ENCODE data around the gene CALD1. TPM values are rescaled to one million over a fixed set of nuclear protein-coding genes. Genes with fewer than 3 reads are reported as not detected.
A peak's percentile ranks its signal among the peaks of the same experiment; 100 is the strongest.

The CALD1 gene
- total and polyA plus RNA-seq, 2 experiments from 2014 or later: 132 to 842 TPM

DNA sequence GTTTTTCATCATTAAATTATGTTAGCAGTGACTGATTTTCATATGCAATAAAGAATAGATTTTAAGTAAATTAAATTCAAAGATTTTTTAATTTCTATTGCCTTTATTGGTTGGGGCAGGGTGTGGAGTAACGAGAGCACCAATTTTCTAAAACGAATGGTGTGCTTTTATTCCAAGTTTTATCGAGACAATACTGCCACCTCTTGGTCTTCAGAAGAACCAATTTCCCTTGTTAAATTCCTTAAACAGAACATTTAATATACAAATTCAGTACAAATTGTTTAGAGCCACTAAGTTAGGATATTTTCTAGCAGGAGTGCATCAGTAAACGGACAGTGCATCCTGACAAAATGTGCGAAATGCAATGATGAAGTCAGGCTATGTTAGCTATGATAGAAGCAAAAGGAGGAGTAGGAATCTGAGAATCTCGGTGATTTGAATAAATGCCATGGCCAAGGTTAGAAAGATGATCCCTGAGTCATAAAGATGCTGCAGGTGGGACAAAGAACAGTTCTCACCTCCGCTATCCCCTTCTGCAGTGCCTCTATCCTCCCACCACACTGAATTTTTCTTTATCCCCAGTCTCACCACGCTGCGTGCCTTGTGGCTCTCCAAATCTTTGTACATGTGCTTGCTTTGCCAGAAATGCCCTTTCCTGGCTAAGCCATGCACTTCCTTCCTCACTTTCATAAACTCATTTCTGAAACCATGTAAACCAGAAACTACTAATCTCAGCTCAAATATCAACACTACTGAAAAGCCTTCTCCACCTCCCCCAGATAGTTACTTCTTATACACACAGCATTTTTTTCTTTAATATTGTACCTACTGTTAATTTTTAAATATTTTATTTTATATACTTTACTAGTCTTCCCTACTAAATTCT, 175.0 kb downstream of the CALD1 start:
- Histone ChIP-seq H3K4me3 (no peak overlapping the region), H2AFZ (no peak overlapping the region), H3K4me1 (ENCODE audit: insufficient read depth) (no peaks in the 10 kb centered on the region), H3K27me3 (ENCODE audit: insufficient read depth) (no peaks in the 10 kb centered on the region), H3K4me2 (no peak overlapping the region), H3K36me3 (ENCODE audit: insufficient read depth) (peaks cover 41% of the 10 kb centered on the region), H3K79me2 (replicated peaks; ENCODE audit: insufficient read depth) (no peaks in the 10 kb centered on the region), H3F3A (replicated peaks; ENCODE audit: low read depth) (no peaks in the 10 kb centered on the region), H3K9me2 (ENCODE audit: insufficient read depth) (no peaks in the 10 kb centered on the region), H3K27ac (ENCODE audit: low read depth) (no peak overlapping the region), H4K20me1 (replicated peaks; ENCODE audit: insufficient read depth) (no peaks in the 10 kb centered on the region)
- H3K36me3 Mint-ChIP-seq (ENCODE audit: low read depth): peaks cover 62% of the 10 kb centered on the region
- DNase-seq (ENCODE audit: low spot score) (peak; percentile 65), ATAC-seq (no peak)
- H3K27ac Mint-ChIP-seq: no peak overlapping the region
- TF ChIP-seq, protein P1, sequence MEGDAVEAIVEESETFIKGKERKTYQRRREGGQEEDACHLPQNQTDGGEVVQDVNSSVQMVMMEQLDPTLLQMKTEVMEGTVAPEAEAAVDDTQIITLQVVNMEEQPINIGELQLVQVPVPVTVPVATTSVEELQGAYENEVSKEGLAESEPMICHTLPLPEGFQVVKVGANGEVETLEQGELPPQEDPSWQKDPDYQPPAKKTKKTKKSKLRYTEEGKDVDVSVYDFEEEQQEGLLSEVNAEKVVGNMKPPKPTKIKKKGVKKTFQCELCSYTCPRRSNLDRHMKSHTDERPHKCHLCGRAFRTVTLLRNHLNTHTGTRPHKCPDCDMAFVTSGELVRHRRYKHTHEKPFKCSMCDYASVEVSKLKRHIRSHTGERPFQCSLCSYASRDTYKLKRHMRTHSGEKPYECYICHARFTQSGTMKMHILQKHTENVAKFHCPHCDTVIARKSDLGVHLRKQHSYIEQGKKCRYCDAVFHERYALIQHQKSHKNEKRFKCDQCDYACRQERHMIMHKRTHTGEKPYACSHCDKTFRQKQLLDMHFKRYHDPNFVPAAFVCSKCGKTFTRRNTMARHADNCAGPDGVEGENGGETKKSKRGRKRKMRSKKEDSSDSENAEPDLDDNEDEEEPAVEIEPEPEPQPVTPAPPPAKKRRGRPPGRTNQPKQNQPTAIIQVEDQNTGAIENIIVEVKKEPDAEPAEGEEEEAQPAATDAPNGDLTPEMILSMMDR (conservative IDR thresholded peaks at IDR 0.05; ENCODE audit: low read depth in 2 of 2): peak; percentile 58 to 77
- no peak for TF ChIP-seq CREB1 (CRISPR knock-in tag; IDR thresholded peaks at IDR 0.05; ENCODE audit: low read depth)
- TF ChIP-seq ZNF114 (CRISPR knock-in tag; IDR thresholded peaks at IDR 0.05): no peak
- TF ChIP-seq EZH2 (IDR thresholded peaks at IDR 0.05; ENCODE audit: low read depth, unreplicated experiment): no peak
- TF ChIP-seq, protein P2, sequence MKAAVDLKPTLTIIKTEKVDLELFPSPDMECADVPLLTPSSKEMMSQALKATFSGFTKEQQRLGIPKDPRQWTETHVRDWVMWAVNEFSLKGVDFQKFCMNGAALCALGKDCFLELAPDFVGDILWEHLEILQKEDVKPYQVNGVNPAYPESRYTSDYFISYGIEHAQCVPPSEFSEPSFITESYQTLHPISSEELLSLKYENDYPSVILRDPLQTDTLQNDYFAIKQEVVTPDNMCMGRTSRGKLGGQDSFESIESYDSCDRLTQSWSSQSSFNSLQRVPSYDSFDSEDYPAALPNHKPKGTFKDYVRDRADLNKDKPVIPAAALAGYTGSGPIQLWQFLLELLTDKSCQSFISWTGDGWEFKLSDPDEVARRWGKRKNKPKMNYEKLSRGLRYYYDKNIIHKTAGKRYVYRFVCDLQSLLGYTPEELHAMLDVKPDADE (IDR thresholded peaks at IDR 0.05): no peak
- no peak overlapping the region for H3K4me3 Mint-ChIP-seq
- no peaks in the 10 kb centered on the region for H3K9me3 Mint-ChIP-seq
- no peaks in the 10 kb centered on the region for H3K4me1 Mint-ChIP-seq
- H3K27me3 Mint-ChIP-seq (ENCODE audit: insufficient read depth, low read depth, poor library complexity): peaks cover 3% of the 10 kb centered on the region

DNA sequence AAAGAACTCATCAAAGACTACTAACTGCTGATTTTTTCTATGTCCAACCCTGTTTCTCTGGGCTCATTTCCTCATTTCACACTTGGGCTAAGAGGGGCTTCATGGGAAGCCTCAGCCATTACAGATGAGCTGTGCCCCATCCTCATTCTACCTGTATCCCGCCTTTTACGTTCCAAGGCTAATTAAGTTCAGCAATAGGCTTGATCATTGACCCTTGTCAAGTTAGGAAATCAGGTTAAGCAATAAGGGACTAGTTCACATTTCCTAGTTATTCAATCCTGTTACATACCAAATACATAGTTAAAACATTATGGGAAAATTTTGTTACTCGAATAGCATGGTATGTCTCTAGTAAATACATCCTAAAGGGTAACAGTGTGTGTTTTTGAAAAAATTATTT, 177.6 kb downstream of the CALD1 start:
- DNase-seq (ENCODE audit: low spot score): no peak
- no peak for ATAC-seq
- Histone ChIP-seq H3K27ac (ENCODE audit: low read depth) (no peak overlapping the region), H3K79me2 (replicated peaks; ENCODE audit: insufficient read depth) (no peaks in the 10 kb centered on the region), H3K4me3 (no peak overlapping the region), H3K27me3 (ENCODE audit: insufficient read depth) (no peaks in the 10 kb centered on the region), H3K4me1 (ENCODE audit: insufficient read depth) (no peaks in the 10 kb centered on the region), H3K9me2 (ENCODE audit: insufficient read depth) (no peaks in the 10 kb centered on the region), H3K36me3 (ENCODE audit: insufficient read depth) (peaks cover 27% of the 10 kb centered on the region), H4K20me1 (replicated peaks; ENCODE audit: insufficient read depth) (no peaks in the 10 kb centered on the region), H3F3A (replicated peaks; ENCODE audit: low read depth) (no peaks in the 10 kb centered on the region), H2AFZ (no peak overlapping the region), H3K4me2 (no peak overlapping the region)
- no peaks in the 10 kb centered on the region for H3K4me1 Mint-ChIP-seq
- no peak overlapping the region for H3K27ac Mint-ChIP-seq
- peaks cover 51% of the 10 kb centered on the region for H3K36me3 Mint-ChIP-seq (ENCODE audit: low read depth)
- no peak for TF ChIP-seq EZH2 (IDR thresholded peaks at IDR 0.05; ENCODE audit: low read depth, unreplicated experiment)
- TF ChIP-seq, protein P3, sequence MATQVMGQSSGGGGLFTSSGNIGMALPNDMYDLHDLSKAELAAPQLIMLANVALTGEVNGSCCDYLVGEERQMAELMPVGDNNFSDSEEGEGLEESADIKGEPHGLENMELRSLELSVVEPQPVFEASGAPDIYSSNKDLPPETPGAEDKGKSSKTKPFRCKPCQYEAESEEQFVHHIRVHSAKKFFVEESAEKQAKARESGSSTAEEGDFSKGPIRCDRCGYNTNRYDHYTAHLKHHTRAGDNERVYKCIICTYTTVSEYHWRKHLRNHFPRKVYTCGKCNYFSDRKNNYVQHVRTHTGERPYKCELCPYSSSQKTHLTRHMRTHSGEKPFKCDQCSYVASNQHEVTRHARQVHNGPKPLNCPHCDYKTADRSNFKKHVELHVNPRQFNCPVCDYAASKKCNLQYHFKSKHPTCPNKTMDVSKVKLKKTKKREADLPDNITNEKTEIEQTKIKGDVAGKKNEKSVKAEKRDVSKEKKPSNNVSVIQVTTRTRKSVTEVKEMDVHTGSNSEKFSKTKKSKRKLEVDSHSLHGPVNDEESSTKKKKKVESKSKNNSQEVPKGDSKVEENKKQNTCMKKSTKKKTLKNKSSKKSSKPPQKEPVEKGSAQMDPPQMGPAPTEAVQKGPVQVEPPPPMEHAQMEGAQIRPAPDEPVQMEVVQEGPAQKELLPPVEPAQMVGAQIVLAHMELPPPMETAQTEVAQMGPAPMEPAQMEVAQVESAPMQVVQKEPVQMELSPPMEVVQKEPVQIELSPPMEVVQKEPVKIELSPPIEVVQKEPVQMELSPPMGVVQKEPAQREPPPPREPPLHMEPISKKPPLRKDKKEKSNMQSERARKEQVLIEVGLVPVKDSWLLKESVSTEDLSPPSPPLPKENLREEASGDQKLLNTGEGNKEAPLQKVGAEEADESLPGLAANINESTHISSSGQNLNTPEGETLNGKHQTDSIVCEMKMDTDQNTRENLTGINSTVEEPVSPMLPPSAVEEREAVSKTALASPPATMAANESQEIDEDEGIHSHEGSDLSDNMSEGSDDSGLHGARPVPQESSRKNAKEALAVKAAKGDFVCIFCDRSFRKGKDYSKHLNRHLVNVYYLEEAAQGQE (IDR thresholded peaks at IDR 0.05; ENCODE audit: unreplicated experiment): no peak
- no peak for TF ChIP-seq POLR2AphosphoS5 (IDR thresholded peaks at IDR 0.05; ENCODE audit: low read depth)
- TF ChIP-seq EZH2phosphoT487 (IDR thresholded peaks at IDR 0.05; ENCODE audit: unreplicated experiment): no peak
- TF ChIP-seq ZNF114 (CRISPR knock-in tag; IDR thresholded peaks at IDR 0.05): no peak
- no peak for TF ChIP-seq STAT1 (IDR thresholded peaks at IDR 0.05; ENCODE audit: unreplicated experiment)
- TF ChIP-seq, protein P1 (conservative IDR thresholded peaks at IDR 0.05; ENCODE audit: low read depth in 2 of 2): no peak
- no peak for TF ChIP-seq CREB1 (CRISPR knock-in tag; IDR thresholded peaks at IDR 0.05; ENCODE audit: low read depth)
- no peaks in the 10 kb centered on the region for H3K9me3 Mint-ChIP-seq
- H3K27me3 Mint-ChIP-seq (ENCODE audit: insufficient read depth, low read depth, poor library complexity): peaks cover 2% of the 10 kb centered on the region
- H3K4me3 Mint-ChIP-seq: no peak overlapping the region

All from GM23338 (cell line).